ENCODE results near the gene LHX8.

Gene LHX8

GRCh38 chr1:75208862-75209261 lies 74.7 kb downstream of the LHX8 start:
- no peak for DNase-seq
